HG02981 (cell line): ENCODE results near the gene ITGA1.

ENCODE experiments used
- ATAC-seq: cut with Tn5 transposase; IDR thresholded peaks from one replicate; pipeline ENCODE4 v1.9.1; 2021; ENCODE audit warnings: mild to moderate bottlenecking, moderate library complexity; ENCODE audit not compliant: unreplicated experiment

The ITGA1 gene

DNA sequence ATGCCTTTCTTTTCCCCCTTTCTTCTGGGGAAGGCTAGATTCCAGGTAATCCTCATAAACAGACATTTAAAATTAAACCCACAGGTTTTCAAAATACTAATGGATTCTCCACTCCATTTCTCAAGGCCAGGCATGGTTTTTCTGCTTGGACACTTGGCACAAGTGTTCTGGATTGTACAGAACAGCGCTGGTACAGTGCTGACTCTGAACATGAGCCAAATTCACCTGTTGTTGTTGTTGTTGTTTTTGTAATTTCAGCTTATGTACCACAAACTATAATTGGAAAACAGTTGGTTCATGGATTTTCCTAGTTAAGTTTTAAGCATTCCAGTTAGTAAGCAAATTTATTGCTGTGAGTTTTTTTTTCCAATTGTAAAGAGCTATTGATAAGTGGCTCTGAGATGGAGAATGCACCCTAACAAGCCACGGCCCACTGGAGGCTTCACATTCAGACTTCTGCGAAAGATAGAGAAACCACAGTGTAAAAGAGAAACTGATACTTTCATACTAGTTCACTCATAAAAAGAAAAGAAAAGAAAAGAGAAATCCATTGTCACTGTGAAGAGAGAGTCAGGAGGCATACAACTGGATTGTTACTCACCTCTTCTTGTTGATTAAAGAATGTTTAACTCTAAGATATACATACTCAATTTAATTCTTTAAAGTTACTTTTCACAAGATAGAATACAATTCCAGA, 16.2 kb upstream of the ITGA1 start:
- peak; percentile 96 for ATAC-seq

- ATAC-seq = no peak
Measured at GRCh38 chr5:52772668-52773067, 15.0 kb upstream of the ITGA1 start.

- no peak for ATAC-seq
Measured at GRCh38 chr5:52773342-52773741, 14.4 kb upstream of the ITGA1 start.

GRCh38 chr5:52774005-52774410, 13.7 kb upstream of the ITGA1 start:
- no peak for ATAC-seq

- no peak for ATAC-seq
Measured at GRCh38 chr5:52776116-52776515, 11.6 kb upstream of the ITGA1 start.

GRCh38 chr5:52777186-52777585, 10.5 kb upstream of the ITGA1 start:
- no peak for ATAC-seq

GRCh38 chr5:52778781-52779180, 8.9 kb upstream of the ITGA1 start:
- no peak for ATAC-seq

DNA sequence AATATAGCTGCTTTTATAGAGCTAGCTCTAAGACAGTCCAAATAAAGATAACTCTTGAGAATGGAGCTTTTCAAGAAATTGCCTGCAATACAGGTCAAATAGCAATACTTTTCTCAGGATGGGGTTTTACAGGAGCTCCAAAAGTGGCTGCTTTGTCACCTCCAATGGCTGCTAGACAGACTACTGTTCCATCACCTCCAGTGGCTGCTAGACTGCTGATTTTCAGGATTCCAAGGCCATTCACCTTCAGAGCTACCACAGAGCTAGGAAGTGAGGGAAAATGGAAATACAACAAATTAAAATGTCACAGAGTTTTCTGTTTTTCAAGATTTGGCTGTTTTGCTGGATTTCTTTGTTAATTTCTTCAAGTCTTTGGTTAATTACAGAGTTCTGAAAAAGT, 8.5 kb upstream of the ITGA1 start:
- ATAC-seq = no peak

- no peak for ATAC-seq
Measured at GRCh38 chr5:52783226-52783959, 4.3 kb upstream of the ITGA1 start.

- no peak for ATAC-seq
Measured at GRCh38 chr5:52784737-52785136, 3.0 kb upstream of the ITGA1 start.

DNA sequence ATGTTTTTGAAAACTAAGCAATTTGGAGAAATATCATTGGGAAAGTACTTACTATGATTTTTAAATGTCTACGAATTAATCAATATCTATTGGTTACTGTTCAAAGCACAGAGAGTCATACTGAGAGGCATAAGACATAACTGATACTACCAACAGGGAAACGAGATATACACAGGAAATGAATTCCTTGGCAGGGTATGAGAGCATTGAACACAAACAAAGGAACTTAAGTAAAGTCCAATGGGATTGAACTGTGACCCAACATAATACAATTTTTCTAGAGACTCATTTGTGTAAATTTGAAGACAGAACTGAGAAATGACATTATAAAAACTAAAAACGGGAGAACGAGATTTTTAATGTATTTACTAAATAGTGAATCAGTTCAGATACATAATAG, 1.3 kb upstream of the ITGA1 start:
- ATAC-seq = no peak

DNA sequence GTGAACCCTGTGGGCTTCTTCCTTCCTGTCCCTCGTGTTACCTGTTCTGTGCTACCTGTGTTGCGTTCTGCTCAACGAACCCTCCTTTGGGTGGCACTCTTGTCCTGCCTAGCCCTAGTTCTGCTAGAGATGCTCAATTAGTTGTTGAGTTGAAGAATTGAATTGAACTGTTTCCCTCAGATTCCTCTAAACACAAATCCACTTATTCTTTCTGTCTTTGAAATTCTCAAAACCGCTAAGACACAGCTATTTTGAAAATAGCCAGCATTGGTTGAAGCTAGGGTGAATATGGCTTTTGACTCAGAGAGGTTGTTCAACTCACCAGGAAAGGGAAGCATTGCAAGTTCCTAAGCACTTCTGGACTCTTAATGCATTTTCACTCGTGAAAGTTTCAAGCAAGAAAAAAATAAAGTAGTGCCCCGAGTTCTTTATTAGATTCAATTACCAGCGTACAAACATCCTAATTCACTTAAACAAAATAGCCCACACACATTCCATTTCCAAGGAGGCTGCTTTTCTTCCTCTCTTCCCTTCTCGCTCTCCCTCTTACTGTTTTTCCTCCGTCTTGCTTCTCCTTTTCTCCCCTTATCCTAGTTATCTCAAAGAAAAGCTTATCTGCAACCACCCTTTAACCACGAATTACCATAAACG, 642 bp upstream of the ITGA1 start:
- no peak for ATAC-seq

DNA sequence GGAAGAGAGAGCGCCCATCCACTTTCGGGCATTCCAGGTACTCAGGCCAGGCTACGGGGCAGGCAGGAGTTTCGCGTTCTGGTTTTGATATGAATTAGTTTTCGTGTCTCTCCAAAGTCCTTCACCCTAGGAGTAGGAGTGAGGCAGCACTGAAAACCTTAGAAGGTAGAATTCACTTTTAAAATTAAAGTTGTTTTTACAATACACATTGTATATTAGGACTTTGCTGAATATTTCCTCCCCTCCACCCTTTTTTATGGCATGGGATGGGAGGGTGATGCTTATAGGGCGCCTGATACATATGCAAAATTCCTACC, 747 bp downstream of the ITGA1 start:
- ATAC-seq = no peak

DNA sequence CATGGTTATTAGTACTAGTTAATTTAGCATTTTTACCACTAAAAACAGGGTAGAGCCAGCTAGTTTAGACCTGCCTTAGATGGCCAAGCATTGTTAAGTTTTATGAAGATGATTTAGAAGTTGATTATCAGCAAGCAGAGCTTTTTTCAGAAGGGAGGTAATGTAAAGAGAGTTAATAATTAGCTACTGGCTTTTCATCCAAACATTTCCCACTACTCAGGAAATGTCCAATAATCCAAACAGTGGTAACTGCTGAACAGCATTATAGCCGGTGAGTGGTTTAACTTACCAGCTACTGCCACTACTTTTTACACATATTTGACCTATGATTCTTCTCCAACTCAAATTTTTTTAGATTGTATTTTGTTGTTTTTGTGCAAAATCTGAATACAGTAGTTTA, 1.7 kb downstream of the ITGA1 start:
- no peak for ATAC-seq

DNA sequence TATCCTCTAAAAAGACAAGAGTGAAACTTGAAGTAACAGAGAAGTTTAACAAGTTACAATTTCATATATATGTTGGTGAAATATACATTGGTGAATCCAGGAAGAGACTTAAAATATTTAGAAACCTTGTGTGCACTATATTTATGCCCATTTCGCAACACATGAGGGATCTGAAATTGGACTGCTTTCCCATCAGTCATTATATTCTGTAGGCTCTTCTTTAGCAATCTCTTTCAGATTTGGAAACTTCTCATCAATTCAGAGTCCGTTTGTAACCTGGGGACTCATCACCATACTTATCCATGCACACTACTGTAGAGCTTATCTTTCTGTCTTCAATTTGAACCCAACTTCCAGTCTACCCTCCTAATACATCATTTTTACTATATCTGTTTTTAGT, 2.1 kb downstream of the ITGA1 start:
- no peak for ATAC-seq

- no peak for ATAC-seq
Measured at GRCh38 chr5:52791366-52791765, 3.6 kb downstream of the ITGA1 start.

GRCh38 chr5:52794519-52794918, 6.8 kb downstream of the ITGA1 start:
- no peak for ATAC-seq

GRCh38 chr5:52796031-52796430, 8.3 kb downstream of the ITGA1 start:
- no peak for ATAC-seq

GRCh38 chr5:52796516-52797103, 8.9 kb downstream of the ITGA1 start:
- ATAC-seq = no peak

DNA sequence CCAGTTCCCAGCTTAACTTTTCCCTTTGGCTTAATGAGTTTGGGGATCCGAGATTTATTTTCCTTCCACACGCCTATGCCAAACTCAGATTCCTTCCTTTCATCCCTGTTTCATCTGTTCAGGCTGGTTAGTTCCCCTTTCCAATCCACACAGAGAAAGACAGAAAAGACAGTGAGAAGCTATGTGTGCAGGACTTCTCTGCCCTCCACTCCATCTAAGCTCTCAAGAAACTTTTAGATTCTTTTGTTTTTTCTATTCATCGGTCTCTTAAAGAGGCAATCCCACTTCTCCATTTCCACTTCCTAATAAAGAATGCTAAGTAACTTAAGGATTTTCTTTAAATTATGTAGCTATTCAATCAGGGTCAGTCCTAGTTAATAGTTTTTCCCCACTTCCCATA, 11.2 kb downstream of the ITGA1 start:
- ATAC-seq = no peak

DNA sequence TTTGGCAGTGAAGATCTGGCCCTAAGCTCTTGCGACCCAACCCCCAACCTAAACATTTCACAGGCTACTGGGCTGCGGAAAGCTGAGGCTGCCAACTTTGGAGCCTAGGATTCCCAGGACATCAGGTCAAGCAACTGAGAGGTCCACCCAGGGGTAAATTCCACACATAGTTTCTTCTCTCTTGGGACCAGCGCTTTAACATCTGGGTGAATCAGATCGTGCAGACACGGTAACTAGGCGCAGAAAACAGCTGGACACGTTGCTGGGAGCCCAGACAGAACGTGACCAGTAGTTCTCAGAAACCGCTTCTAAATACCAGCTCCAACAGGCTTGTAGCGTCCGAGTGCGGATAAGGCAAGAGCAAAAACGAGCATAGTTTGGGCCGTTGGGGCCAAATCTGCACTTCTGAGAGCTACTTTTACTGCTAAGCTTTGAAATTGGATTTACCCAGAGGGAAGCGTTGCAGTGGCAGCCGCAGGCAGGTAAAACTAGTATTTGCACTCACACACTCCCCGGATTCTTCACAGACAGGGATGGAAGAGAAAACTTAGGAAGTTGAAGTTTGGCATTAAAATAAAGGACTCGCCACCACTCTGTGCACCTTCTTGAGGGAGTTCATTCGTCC, 11.8 kb downstream of the ITGA1 start:
- ATAC-seq = peak; percentile 31
